Activated CD4-positive, alpha-beta T cell treated with anti-CD3 and anti-CD28 coated beads, Interleukin-2, amount 50 U/mL, for 1 hour (primary cell): ENCODE results near the gene SAP25.
A peak's percentile ranks its signal among the peaks of the same experiment; 100 is the strongest.

Experiments used
- DNase-seq: peaks from one replicate; pipeline ENCODE4 v3.0.0-alpha.2; 2020

The SAP25 gene

DNA sequence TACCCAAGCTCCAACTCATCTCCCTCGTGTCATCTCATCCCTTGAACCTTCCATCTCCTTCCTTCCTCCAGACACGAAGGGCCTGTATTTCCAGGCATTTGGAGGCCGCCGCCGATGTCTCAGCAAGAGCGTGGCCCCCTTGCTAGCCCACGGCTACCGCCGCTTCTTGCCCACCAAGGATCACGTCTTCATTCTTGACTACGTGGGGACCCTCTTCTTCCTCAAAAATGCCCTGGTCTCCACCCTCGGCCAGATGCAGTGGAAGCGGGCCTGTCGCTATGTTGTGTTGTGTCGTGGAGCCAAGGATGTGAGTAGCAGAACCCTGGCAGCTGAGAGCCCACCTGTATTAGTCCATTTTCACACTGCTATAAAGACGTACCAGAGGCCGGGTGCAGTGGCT, 17.9 kb upstream of the SAP25 start:
- DNase-seq, result no peak

DNA sequence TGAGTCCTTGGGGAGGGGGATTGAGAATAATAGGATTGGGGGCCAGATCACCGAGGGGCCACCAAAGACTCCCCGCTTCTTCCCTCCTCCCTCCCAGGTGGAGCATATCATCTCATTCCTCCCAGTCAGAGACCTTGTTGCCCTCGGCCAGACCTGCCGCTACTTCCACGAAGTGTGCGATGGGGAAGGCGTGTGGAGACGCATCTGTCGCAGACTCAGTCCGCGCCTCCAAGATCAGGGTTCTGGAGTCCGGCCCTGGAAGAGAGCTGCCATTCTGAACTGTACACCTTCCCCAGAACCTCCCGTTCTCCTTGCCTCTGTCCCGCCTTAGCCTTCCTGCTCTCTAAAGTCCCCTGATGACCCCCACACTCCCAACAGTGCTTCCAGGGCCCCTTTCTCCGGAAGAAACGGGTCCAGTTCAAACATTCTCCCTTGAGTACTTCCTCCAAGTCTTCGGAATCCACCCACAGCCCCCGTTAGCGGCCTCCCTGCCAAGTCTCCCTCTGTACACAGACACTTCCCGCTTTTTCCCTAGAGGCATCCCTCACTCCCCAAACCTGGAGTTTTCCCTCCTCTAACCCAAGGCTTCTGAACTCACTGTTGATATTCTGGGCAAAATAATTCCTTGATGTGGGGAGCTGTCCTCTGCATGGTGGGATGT, 16.5 kb upstream of the SAP25 start:
- DNase-seq, result no peak

DNA sequence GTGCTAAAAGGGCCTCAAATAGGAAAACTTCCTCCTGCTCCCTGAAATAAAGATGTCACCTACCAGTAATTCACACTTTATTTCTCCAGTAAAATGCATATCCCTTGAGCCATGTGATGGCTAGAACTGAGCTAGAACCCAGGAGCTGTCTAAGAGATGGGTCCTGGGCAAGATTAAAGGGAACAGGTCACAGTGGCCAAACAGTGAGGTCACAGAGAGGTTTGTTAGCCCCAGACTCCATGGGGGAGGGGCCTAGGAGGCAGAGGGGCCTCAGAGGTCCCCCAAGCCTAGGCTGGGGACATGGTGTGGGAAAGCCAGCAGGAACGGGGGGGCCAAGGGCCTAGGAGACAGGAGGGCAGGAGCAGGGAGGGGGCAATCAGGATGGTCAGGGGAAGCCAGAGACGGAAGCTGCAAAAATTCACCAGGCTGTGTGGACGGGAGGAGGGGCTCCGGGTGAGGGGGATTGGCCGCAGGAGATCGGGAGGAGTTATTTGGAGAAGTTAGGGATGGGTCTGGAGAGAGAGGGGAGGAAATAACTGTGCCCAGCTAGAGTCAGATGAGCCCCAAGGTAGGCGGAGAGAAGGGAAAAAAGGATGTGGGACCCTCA, 15.7 kb upstream of the SAP25 start:
- no peak for DNase-seq

GRCh38 chr7:100588438-100588837, 14.7 kb upstream of the SAP25 start:
- no peak for DNase-seq

- peak; percentile 99 for DNase-seq
Observed at GRCh38 chr7:100586266-100587025, 12.7 kb upstream of the SAP25 start, which contains the start of gene FBXO24. FBXO24 (plus strand) TSS chr7:100586328; CDS start chr7:100586626, 298 bp downstream.

- DNase-seq, result peak; percentile 54
Observed at GRCh38 chr7:100585511-100586265, 12.0 kb upstream of the SAP25 start, which contains the start of gene LRCH4. LRCH4 (minus strand) TSS chr7:100586129; CDS start chr7:100586100, 29 bp downstream.

DNA sequence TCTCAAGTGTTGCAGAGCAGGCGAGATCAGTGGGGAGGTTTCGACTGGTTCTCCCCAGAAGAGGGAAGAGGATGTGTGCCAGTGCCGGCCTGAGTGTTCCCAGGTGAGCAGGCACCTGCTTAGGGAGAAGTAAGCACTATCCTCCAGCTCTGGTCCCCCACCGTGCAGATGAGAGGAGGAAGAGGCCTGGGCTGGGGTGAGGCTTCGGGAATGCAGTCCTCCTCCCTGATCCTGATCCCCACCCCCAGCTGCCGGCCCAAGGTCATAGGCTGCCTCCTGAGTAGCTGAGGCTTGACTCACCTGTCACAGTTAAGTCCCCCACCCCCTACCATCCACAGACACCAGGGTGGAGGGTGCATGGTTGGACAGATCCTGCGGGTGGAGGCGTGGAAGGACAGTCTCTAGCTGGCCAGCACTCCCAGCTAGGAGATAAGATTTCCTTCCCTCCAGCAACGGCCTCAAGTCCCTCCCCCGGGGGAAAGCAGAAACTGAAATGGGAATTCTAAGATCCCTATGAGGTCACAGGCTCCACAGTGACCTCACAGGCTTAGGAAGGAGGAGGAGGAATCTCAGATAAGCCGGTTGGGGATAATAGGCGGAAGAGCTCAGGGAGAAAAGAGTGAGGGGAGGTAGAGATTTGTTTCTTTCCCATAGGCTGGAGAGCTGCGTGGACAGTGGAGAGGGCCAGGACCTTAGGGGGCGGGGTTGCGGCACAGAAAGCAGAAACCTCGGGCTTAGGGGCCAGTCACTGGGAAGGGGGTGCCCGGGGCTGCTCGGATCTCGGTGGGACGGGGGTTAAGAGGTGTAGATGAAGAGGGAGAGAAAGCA, 11.2 kb upstream of the SAP25 start:
- no peak for DNase-seq

GRCh38 chr7:100584054-100584682, 10.5 kb upstream of the SAP25 start:
- no peak for DNase-seq

DNA sequence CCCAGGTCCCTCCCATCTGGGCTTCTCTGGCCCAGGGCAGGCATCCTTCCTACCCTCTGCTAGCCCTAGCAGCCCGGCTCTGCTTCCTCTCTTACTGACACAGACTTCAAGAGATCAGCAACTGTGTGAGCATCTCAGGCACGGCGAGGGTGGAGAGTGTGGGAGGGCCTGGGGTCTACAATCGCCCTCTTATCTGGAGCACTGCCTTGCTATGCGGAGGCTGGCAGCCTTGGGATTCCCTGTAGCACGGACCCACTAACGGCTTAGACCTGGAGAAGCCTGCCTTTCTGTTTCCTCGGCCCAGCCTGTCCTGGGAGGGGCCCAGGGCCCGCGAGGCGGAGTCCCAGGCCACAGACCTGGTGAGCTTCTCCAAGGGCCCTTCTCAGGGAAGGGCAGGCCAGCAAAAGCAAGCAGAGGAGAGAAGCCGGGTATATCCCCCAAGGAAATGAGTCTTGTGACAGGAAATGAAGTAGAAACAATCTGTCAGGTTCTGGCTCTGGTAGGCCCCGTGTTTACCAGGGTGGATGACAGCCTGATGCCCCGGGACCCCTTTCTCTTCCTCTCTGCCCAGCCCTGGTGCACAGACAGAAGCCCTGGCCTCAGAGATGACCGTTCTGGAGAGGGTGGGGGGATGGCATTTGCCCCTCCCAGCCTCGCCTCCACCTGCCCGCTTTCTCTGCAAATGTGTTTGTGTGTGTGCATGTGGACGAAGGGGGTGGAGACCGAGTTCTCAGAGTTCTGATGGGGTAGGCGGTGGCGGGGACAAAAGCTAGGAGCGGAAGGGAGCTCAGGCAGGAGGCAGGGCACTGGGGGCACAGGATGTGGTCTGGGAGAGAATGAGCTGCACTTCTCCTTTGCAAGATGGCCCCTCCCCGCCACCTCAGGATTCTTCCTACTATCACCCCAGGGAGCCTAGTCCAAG, 9.7 kb upstream of the SAP25 start:
- peak; percentile 43 for DNase-seq

DNA sequence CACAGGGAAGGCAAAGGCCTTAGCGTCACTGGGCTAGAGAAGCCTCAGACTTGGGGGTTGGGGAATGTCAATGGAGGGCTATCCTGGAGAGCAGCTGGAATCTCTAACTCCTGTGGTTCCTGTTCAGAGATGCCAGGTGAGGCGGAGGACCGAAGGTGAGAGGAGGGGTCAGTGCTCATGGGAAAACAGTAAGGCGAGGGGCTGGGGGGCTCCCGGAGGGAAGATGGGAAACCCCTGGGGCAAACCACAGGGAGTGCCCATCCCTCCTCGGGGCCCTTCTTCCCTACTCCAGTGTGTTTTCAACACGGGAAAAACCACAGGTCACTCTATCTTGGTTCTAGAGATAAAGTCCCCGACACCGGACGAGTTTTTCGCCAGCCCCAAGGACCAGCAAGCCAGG, 8.9 kb upstream of the SAP25 start:
- DNase-seq, result no peak

DNA sequence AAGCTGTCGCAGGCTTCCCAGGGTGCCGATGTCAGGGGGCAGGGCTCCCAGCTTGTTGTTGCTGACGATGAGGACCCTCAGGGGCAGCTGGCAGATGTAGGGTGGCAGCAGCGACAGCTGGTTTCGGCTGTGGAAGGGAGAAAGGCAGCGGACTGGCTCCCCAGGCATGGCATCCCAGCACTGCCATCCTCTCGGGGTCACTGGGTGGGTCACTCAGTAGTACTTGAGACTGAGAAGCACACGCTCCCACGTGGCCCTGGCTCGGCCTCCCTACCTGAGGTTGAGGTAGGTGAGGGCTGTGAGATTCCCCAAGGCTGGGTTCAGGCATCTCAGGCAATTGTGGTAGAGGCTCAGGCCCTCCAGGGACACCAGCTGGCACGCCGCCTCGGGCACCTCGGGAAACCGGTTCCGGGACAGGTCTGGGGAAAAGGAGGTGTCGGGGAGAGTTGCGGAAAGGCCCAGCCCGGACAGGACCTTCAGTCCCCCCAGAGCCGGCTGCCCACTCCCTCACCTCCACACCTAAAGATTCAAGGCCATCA, 8.4 kb upstream of the SAP25 start:
- no peak for DNase-seq

GRCh38 chr7:100580466-100581283, 7.0 kb upstream of the SAP25 start:
- DNase-seq, result no peak

DNA sequence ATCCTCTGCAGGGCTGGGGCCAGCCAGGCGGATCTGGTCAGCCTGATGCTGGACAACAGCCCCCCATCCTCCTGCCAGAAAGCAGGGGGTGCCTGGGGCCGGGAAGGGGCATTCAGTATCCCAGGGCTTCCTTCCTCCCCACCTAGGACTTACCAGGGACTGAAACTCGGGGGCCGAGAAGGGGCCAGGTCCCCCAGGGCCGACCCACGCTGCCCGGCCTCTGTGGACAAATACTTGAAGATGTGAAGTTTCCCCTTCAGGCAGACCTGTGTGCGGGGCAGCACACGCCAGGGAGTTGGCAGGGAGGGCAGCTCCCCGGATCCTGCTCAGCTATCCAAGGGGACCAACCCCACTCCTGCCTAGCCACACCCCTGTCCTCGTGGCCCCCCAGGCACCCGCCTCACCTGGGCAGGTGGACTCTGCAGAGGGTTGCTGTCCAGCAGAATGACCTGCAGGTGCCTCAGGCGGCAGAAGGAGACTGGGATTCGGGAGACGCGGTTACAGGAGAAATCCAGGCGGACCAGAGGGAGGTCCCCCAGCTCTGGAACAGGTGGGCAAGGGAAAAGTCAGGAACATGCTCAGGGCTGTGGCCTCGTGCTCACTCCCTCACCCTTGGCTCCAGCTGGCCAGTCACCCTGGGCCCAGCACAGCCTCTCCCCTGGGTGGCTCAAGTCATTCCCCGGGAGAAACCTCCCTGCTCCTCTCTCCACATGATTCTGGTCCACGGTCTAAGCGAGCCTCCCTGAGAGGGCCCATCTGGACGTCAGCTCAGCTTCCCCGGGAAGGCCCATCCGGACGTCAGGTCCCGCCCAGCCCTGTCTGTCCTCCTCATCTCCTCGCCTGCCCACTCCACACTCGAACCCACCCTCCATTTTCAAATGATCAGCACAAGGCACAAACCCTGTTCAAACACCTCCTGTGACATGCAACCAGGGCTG, 4.8 kb upstream of the SAP25 start:
- no peak for DNase-seq

GRCh38 chr7:100577507-100577906, 3.8 kb upstream of the SAP25 start:
- DNase-seq, result no peak

- DNase-seq, result no peak
Observed at GRCh38 chr7:100577103-100577502, 3.4 kb upstream of the SAP25 start.

DNA sequence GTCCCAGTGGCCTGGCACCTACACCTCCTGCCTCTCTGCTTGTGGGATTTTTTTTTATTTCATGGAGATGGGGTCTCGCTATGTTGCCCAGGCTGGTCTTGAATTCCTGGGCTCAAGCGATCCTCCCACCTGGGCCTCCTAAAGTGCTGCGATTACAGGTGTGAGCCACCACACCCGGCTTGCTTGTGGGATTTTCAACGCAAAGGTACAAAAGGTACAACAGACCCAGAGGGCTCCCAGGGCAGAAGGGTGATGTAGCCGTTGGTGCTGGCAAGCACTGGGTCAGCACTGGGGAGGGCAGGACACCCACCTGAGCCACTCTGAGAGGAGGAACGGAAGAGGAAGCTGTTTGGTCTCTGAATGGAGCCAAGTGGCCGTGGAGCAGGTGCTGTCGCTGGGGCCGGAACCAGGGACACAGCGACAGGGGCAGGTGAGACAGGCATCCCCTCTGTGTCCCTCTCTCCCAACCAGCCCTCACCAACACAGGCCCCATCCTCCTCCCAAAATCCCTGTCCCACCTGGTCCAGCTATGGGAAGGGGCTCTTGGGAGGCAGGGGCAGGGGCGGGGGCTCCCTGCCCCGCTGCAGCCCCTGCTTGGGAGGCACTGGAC, 2.8 kb upstream of the SAP25 start:
- DNase-seq, result no peak

GRCh38 chr7:100575746-100576383, 2.2 kb upstream of the SAP25 start:
- DNase-seq, result no peak
